AG04450 (cell line): ENCODE measurements around the gene CEP120. TPM values are rescaled to one million over a fixed set of nuclear protein-coding genes. Genes with fewer than 3 reads are reported as not detected.
A peak's percentile ranks its signal among the peaks of the same experiment; 100 is the strongest.

Experiments
- CTCF ChIA-PET: fragments of 300-600, 350-600 bp; formaldehyde crosslinking; extraction: SDS; loops from one replicate; lab custom pipeline; 2022; ENCODE audit warnings: antibody characterized with exemption, inconsistent platforms; lab: Charles Lee
- POLR2A ChIA-PET: fragments of 350-600 bp; formaldehyde crosslinking; extraction: SDS; loops from one replicate; lab custom pipeline; 2021; ENCODE audit warnings: antibody characterized with exemption, inconsistent platforms; lab: Yijun Ruan, JAX
- DNase-seq: peaks from one replicate; pipeline ENCODE4 v3.0.0-alpha.2; 2011; ENCODE audit warnings: low read depth, low spot score
- H3K27ac ChIP-seq: one replicate; pipeline ENCODE4 v1.5.1; 2012; ENCODE audit warnings: low read depth, low read length, control low read depth
- H3K27me3 ChIP-seq: one replicate; pipeline ENCODE4 v1.6.0; 2012; ENCODE audit warnings: low read length; ENCODE audit not compliant: control insufficient read depth, insufficient read depth
- H3K4me3 ChIP-seq: 2 replicates; pipeline ENCODE4 v1.5.1; 2011; ENCODE audit warnings: mild to moderate bottlenecking, low read depth, low read length, control low read depth
- H3K9me3 ChIP-seq: 2 replicates; pipeline ENCODE4 v1.5.1; 2012; ENCODE audit warnings: low read length; ENCODE audit not compliant: control insufficient read depth, insufficient read depth
- polyA plus RNA-seq: library from polyadenylated mRNA; depleted of rRNA; stranded (reverse); fragments of >200 nt; gene quantifications from 2 replicates; pipeline ENCODE4 v1.2.3, GENCODE V29; 2011
- TF ChIP-seq, protein P1 (sequence below): IDR thresholded peaks from 2 replicates; pipeline ENCODE4 v1.5.1; 2011; ENCODE audit warnings: low read depth, low read length, control low read depth, inconsistent platforms

Gene CEP120
- polyA plus RNA-seq, 1 experiment, result 27.2 TPM

DNA sequence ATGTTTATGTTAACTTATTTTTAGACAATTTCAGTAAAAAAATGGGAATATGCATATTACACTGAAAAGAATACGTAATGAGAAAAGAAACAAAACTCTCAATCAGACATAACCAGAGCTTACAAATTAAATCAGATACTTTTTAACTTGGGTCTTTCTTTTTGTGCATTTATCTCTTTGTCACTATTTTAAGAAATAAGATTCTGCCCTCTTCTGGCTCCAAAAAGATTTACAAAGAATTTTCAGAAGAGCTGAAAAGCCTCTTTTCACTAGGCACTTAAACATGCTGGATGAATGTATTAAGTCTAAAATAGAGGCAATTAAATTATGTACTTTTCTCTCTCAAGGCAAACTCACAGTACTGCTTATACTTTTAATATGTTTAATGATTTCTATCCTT, 55.5 kb downstream of the CEP120 start:
- POLR2A ChIA-PET, result no interaction called here

DNA sequence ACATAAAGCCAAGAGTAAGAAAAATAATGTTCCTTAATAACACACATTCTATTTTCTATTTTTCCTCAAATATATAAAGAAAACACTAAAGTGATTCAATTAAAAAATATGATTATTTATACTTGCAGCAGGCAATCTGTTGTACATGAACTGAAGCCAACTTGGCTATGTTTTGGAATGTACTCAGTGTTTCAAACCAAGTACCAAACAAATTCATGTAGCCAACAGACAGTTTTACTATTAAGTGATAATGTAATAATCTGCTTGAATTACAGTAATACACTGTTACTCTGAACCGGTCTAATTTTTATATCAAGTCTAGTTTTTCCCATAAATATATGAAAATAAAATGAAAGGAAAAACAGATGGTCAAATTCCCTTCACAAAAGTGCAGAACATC, 58.0 kb downstream of the CEP120 start:
- ChIA-PET POLR2A (no interaction called here), CTCF (no interaction called here)
- DNase-seq, result no peak
- Histone ChIP-seq H3K9me3 (no peaks in the 10 kb centered on the region), H3K27me3 (no peaks in the 10 kb centered on the region), H3K4me3 (no peak overlapping the region), H3K27ac (no peak overlapping the region)
- TF ChIP-seq, protein P1, sequence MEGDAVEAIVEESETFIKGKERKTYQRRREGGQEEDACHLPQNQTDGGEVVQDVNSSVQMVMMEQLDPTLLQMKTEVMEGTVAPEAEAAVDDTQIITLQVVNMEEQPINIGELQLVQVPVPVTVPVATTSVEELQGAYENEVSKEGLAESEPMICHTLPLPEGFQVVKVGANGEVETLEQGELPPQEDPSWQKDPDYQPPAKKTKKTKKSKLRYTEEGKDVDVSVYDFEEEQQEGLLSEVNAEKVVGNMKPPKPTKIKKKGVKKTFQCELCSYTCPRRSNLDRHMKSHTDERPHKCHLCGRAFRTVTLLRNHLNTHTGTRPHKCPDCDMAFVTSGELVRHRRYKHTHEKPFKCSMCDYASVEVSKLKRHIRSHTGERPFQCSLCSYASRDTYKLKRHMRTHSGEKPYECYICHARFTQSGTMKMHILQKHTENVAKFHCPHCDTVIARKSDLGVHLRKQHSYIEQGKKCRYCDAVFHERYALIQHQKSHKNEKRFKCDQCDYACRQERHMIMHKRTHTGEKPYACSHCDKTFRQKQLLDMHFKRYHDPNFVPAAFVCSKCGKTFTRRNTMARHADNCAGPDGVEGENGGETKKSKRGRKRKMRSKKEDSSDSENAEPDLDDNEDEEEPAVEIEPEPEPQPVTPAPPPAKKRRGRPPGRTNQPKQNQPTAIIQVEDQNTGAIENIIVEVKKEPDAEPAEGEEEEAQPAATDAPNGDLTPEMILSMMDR, result no peak

More for the DNA sequence above, 55.5 kb downstream of the CEP120 start:
- CTCF ChIA-PET, result interaction anchor here (0.6 to 2.6 kb wide), 19 partner anchors 8 to 866 kb away, joined by 3 to 22 read pairs (median 4); partner anchors contain the start of genes CEP120 and SNX24
- H3K9me3 ChIP-seq, result no peaks in the 10 kb centered on the region
- TF ChIP-seq, protein P1, result peak; percentile 43; the same call in 1 of the 2 replicates
- no peak overlapping the region for H3K27ac ChIP-seq
- H3K4me3 ChIP-seq, result no peak overlapping the region
- no peak for DNase-seq
- H3K27me3 ChIP-seq, result no peaks in the 10 kb centered on the region

DNA sequence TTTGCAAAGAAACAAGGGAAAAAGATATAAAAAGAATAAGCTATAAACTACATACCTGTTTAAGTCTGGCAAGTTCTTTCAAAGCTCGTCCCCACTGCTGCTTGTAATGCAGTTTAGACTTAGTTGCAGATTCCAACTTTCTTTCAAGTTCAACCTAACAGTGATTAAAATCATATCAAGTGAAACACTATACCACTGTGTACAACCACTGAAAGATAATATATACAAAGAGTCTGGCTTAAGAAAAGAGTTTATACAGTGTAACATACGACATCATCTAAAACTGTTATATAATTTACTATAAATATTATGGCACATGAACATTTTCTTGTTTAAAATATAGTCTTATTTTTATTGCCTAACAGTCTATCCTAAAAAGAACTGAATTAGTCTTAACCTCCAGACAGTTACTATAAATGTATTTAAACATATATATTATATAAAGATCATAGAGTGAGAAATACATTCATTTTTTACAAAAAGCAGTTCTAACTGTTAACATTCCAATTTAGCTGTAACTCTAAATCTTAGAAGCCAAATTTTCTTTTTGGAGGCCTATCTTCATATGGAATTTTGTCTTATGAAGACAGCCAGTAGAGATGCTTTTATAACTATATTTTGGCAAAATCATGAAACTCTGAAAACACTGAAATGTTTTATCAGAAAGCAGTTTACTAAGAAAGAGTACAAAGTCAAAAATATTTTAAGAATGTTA, 58.6 kb downstream of the CEP120 start:
- CTCF ChIA-PET, result interaction anchor here (0.8 to 1.1 kb wide), 5 partner anchors 20 to 865 kb away, joined by 3 to 4 read pairs (median 4); no protein-coding TSS in a partner anchor

DNA sequence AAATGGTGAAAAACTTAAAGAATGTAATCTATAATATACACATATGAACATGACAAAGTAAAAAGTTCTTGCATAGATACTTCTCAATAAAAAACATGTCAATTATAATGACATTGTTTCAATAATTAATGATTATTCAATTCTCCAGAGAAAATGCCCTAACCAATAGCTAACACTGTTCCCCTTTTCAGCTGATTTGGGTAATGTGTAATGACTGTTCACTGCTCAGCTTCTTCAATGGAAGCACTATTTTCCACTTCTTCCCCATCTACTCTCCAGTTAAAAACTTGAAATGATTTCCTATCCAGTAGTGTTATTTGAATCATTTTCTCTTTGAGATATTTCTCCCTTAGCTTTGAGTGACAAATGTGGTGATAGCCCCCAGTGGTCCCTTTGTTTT, 62.3 kb downstream of the CEP120 start:
- Histone ChIP-seq H3K4me3 (no peak overlapping the region), H3K9me3 (no peaks in the 10 kb centered on the region), H3K27me3 (no peaks in the 10 kb centered on the region), H3K27ac (no peak overlapping the region)
- no peak for DNase-seq
- TF ChIP-seq, protein P1, result no peak
- POLR2A ChIA-PET, result no interaction called here
- CTCF ChIA-PET, result interaction anchor here (0.5 to 2.1 kb wide), 5 partner anchors 10 to 252 kb away, joined by 3 to 6 read pairs (median 5); partner anchors contain the start of gene CEP120

More for the DNA sequence above, 58.6 kb downstream of the CEP120 start:
- TF ChIP-seq, protein P1, result no peak
- Histone ChIP-seq H3K4me3 (no peak overlapping the region), H3K9me3 (no peaks in the 10 kb centered on the region), H3K27ac (no peak overlapping the region), H3K27me3 (no peaks in the 10 kb centered on the region)
- POLR2A ChIA-PET, result interaction anchor here (0.6 to 1.0 kb wide), 2 partner anchors 207 to 976 kb away, joined by 3 read pairs; no protein-coding TSS in a partner anchor
- peak; percentile 23 for DNase-seq

DNA sequence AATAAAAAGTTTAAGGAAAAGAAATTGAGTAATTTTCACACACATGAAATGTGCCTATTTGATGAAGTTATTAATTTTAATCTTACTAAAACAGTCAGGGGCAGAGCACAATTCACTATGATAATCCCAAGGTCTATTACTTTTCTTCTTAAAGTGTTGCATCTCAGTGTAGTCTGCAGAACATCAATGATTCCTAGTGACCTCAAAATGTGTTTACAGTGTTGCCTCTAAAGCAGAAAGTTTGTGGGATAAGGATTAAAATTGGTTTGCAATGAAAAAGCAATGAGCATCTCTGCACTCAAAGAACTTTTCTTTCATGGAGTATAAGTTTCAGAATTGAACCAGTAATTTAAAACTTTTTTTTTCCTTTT, 63.0 kb downstream of the CEP120 start:
- no peak overlapping the region for H3K27ac ChIP-seq
- TF ChIP-seq, protein P1, result no peak
- CTCF ChIA-PET, result interaction anchor here (0.7 to 2.6 kb wide), 4 partner anchors 11 to 1189 kb away, joined by 3 to 13 read pairs (median 4); no protein-coding TSS in a partner anchor
- no peaks in the 10 kb centered on the region for H3K27me3 ChIP-seq
- no peak overlapping the region for H3K4me3 ChIP-seq
- H3K9me3 ChIP-seq, result no peaks in the 10 kb centered on the region
- no peak for DNase-seq
- POLR2A ChIA-PET, result interaction anchor here (1.0 kb wide), 1 partner anchor 585 kb away, joined by 3 read pairs; no protein-coding TSS in a partner anchor
